Measurements from ENCODE around the gene ANKLE2.
"Not testable (repeated sequence)": the region's sequence is repeated elsewhere in the genome, so short reads cannot be mapped to it uniquely, and the experiment has no call there.

ANKLE2 gene

GRCh38 chr12:132718644-132719043 lies 43.0 kb downstream of the ANKLE2 start:
- no peak for DNase-seq

GRCh38 chr12:132717531-132718387 lies 43.9 kb downstream of the ANKLE2 start:
- no peak for DNase-seq

- no peak for DNase-seq
Observed at GRCh38 chr12:132717011-132717410, 44.6 kb downstream of the ANKLE2 start.

GRCh38 chr12:132716356-132716755 lies 45.3 kb downstream of the ANKLE2 start:
- DNase-seq = no peak

DNA sequence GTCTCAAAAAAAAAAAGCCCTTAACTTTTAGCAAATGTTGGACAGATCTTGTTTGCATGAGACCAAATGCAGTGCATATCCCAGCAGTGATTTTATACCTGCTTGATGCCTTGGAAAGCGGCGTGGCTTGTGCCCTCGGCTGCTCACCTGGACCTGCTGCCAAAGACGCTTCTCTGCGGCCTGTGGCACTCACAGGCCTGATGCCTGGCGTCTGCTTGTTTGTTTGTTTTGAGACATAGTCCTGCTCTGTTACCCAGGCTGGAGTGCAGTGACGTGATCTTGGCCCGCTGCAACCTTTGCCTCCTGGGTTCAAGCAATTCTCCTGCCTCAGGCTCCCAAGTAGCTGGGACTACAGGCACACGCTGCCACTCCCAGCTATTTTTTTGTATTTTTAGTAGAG lies 45.8 kb downstream of the ANKLE2 start:
- DNase-seq = no peak

GRCh38 chr12:132713123-132713522 lies 48.5 kb downstream of the ANKLE2 start:
- DNase-seq = no peak

DNA sequence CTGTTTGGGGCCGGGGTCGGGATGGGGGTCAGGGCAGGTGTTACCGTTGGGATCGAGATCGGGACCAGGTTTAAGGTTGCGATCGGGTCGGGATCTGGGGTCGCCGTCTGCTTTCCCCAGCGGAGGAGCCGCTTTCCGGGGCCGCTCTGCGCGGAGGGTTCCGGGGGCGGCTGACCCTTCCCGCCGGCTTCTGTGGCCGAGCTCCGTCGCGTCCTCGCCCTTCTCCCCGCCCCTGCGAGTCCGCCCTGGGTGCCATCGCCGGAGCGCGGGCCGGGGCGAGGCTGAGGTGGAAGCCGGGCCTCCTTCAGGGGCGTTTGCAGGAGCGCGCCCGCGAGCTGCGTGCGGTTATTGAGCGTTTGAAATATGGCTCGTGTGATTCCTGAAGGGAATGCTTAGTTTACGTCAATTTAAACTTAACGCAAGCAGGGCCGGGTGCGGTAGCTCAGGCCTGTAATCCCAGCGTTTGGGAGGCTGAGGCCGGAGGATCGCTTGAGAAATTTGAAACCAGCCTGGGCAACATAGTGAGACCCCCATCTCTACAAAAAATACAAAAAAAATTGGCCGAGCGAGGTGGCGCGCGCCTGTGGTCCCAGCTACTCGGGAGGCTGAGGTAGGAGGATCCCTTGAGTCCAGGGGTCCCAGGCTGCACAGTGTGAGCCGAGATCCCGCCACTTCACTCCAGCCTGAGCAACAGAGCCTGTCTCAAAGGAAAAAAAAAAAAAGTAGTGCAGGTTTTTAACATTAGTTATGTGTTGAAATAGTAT lies 50.4 kb downstream of the ANKLE2 start:
- peak in 2 of 5 experiments; percentile 2 to 37 for DNase-seq

- DNase-seq = peak; percentile 81 to 95 (median 93)
Observed at GRCh38 chr12:132710405-132711079, 51.1 kb downstream of the ANKLE2 start, which contains the start of gene PGAM5. PGAM5 (plus strand) TSS chr12:132710842; CDS start chr12:132710877, 35 bp downstream.

GRCh38 chr12:132710043-132710404 lies 51.6 kb downstream of the ANKLE2 start:
- no peak for DNase-seq

GRCh38 chr12:132708150-132708549 lies 53.5 kb downstream of the ANKLE2 start:
- no peak for DNase-seq

- no peak for DNase-seq
Observed at GRCh38 chr12:132707241-132707640, 54.4 kb downstream of the ANKLE2 start.

DNA sequence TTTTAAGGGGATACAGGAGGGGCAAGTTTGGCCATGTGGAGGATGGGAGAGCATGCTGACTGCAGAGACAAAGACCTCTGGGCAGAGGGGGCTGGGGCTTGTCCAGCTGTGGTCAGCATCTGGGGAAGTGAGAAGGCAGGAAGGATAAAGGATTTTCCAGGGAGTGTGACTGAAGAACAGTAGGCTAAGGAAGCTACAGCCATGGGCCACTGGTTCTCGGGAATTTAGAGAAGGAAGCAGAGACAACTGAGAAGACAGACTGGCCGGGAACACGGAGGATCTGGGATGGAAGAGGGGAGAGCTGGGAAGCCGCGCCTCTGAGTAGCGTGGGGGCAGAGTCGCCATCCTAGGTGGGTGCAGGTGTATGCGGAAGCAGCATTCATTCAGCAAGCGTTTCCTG lies 58.0 kb downstream of the ANKLE2 start:
- DNase-seq = no peak

DNA sequence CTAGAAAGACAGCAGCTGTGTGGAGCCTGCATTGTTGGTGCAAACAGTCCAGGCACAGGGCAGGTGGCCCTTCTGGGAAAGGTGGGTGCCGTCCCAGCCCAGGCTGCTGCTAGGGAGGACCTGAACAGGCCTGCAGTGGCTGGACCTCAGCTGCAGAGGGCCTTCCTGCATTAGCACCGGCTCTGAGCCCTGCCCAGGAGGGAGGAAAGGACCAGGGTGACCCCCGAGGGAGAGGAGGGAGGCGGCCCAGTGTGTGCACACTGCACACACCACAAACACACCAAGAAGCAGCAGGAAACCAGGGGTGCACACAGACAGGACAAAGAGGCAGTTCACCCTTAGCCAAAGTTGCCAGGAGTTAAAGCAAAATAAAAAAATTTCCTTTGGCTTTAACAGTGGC lies 59.0 kb downstream of the ANKLE2 start:
- DNase-seq = no peak

GRCh38 chr12:132700212-132700822 lies 61.3 kb downstream of the ANKLE2 start:
- DNase-seq = no peak

- no peak for DNase-seq
Observed at GRCh38 chr12:132698341-132698740, 63.3 kb downstream of the ANKLE2 start.

GRCh38 chr12:132695431-132695830 lies 66.2 kb downstream of the ANKLE2 start:
- DNase-seq = no peak

GRCh38 chr12:132694888-132695287 lies 66.7 kb downstream of the ANKLE2 start:
- DNase-seq = not testable (repeated sequence)

DNA sequence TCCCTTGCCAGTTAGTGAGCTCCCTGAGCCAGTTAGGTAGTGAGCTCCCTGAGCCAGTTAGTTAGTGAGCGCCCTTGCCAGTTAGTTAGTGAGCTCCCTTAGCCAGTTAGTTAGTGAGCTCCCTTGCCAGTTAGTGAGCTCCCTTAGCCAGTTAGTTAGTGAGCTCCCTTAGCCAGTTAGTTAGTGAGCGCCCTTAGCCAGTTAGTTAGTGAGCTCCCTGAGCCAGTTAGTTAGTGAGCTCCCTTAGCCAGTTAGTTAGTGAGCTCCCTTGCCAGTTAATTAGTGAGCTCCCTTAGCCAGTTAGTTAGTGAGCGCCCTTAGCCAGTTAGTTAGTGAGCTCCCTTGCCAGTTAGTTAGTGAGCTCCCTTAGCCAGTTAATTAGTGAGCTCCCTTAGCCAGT lies 69.6 kb downstream of the ANKLE2 start:
- DNase-seq = not testable (repeated sequence)

- no peak for DNase-seq
Observed at GRCh38 chr12:132690112-132690511, 71.5 kb downstream of the ANKLE2 start.

DNA sequence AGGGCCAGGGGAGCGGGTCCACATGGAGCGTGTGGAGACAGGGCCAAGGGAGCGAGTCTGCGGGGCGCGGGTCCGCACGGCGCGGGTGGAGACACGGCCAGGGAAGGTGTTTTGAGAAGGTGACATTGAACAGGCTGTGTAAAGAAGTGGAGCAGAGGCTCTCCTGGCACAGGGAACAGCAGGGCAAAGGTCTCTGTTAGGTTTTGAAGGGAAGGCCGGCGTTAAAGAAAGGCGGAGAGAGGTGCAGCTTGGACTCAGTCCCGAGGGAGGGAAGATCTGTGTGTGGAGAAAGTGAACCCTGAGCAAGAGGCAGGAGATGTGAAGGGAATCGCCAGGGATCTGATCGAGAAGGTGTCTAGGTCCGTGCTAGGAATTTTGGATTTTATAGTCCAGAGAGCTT lies 72.4 kb downstream of the ANKLE2 start:
- DNase-seq = no peak

- DNase-seq = peak; percentile 81 to 97 (median 88)
Observed at GRCh38 chr12:132687211-132688164, 74.1 kb downstream of the ANKLE2 start, which contains the start of the genes POLE and PXMP2. POLE (minus strand) TSS chr12:132687342; CDS start chr12:132687315, 27 bp downstream. PXMP2 (plus strand) TSS chr12:132687587; CDS start chr12:132687671, 84 bp downstream.
